Keratinocyte (primary cell): Measurements from ENCODE around the gene SENP1. TPM values are rescaled to one million over a fixed set of nuclear protein-coding genes. Genes with fewer than 3 reads are reported as not detected.

Source experiments
- DNase-seq: peaks from one replicate; pipeline ENCODE4 v3.0.0-alpha.2; 2011; ENCODE audit warnings: low read depth, missing footprints, low spot score
- FAIRE-seq: peaks from 2 replicates; lab custom pipeline; 2011; peaks lifted over from hg19 to GRCh38; lab: Jason Lieb, UNC
- H2AFZ ChIP-seq: 2 replicates; pipeline ENCODE4 v1.6.0; 2012; ENCODE audit warnings: low read length, control low read depth, inconsistent platforms; ENCODE audit not compliant: control insufficient read depth
- H3K27ac ChIP-seq: 2 replicates; pipeline ENCODE4 v1.5.1; 2011; ENCODE audit warnings: low read length; ENCODE audit not compliant: control insufficient read depth, insufficient read depth
- H3K27me3 ChIP-seq: 3 replicates; pipeline ENCODE4 v1.6.0; 2011; ENCODE audit warnings: low read length; ENCODE audit not compliant: control insufficient read depth, insufficient read depth; ENCODE audit errors: extremely low read depth
- H3K36me3 ChIP-seq, 2 experiments: 2 replicates in 1 of 2; 3 replicates in 1 of 2; pipeline ENCODE4 v1.5.1; 2011; ENCODE audit warnings: low read length in 2 of 2, mild to moderate bottlenecking in 1 of 2; ENCODE audit not compliant: control insufficient read depth in 2 of 2, insufficient read depth in 2 of 2; ENCODE audit errors: extremely low read depth in 1 of 2
- H3K4me1 ChIP-seq: 3 replicates; pipeline ENCODE4 v1.5.1; 2011; ENCODE audit warnings: low read length; ENCODE audit not compliant: control insufficient read depth, insufficient read depth; ENCODE audit errors: extremely low read depth
- H3K4me2 ChIP-seq: 3 replicates; pipeline ENCODE4 v1.6.0; 2011; ENCODE audit warnings: low read depth, low read length; ENCODE audit not compliant: control insufficient read depth, insufficient read depth; ENCODE audit errors: extremely low read depth
- H3K4me3 ChIP-seq, 3 experiments: fragments of 200-600 bp in 1 of 3; sonication (generic) in 1 of 3; 2 replicates in 2 of 3; 3 replicates in 1 of 3; pipeline ENCODE4 v1.5.1; 2011 to 2016; ENCODE audit warnings: low read length in 3 of 3, mild to moderate bottlenecking in 3 of 3, control low read depth in 2 of 3, inconsistent platforms in 1 of 3, low read depth in 1 of 3, mixed read lengths in 1 of 3, mixed run types in 1 of 3, moderate library complexity in 1 of 3; ENCODE audit not compliant: control insufficient read depth in 2 of 3, insufficient read depth in 2 of 3; ENCODE audit errors: extremely low read depth in 1 of 3
- H3K79me2 ChIP-seq: 2 replicates; pipeline ENCODE4 v1.6.0; 2012; ENCODE audit warnings: low read length; ENCODE audit not compliant: control insufficient read depth, insufficient read depth
- H3K9ac ChIP-seq: 3 replicates; pipeline ENCODE4 v1.6.0; 2011; ENCODE audit warnings: low read length; ENCODE audit not compliant: control insufficient read depth, insufficient read depth; ENCODE audit errors: extremely low read depth
- H3K9me1 ChIP-seq: 3 replicates; pipeline ENCODE4 v1.6.0; 2011; ENCODE audit warnings: low read length; ENCODE audit not compliant: control insufficient read depth, insufficient read depth; ENCODE audit errors: extremely low read depth
- H3K9me3 ChIP-seq: 2 replicates; pipeline ENCODE4 v1.5.1; 2012; ENCODE audit warnings: low read depth, low read length; ENCODE audit not compliant: control insufficient read depth
- H4K20me1 ChIP-seq: 3 replicates; pipeline ENCODE4 v1.6.0; 2011; ENCODE audit warnings: low read length; ENCODE audit not compliant: control insufficient read depth, insufficient read depth; ENCODE audit errors: extremely low read depth
- CTCF ChIP-seq, 3 experiments: IDR thresholded peaks in 1 of 3; conservative IDR thresholded peaks in 1 of 3; optimal IDR thresholded peaks in 1 of 3; 2 replicates in 2 of 3; 3 replicates in 1 of 3; pipeline versions ENCODE3 to v1.5.1; 2011; ENCODE audit warnings: low read length in 3 of 3, mild to moderate bottlenecking in 3 of 3, moderate library complexity in 2 of 3, control low read depth in 1 of 3, inconsistent platforms in 1 of 3; ENCODE audit not compliant: insufficient read depth in 2 of 3; ENCODE audit errors: extremely low read depth in 1 of 3
- EZH2 ChIP-seq: IDR thresholded peaks from one replicate; pipeline ENCODE4 v1.6.1; 2012; ENCODE audit warnings: inconsistent platforms, mild to moderate bottlenecking, low read length, moderate library complexity
- dilution Hi-C: fragments of 300-500 bp; cut with MboI; formaldehyde crosslinking; loops from one replicate; pipeline ENCODE4 v1.7.0; 2020; ENCODE audit warnings: low sequenced_read_pairs; ENCODE audit not compliant: extremely low pct_ligation_motif_present
- polyA plus RNA-seq, 5 experiments: library from polyadenylated mRNA; depleted of rRNA in 3 of 5; stranded (reverse) in 3 of 5; stranded (forward) in 1 of 5; unstranded in 1 of 5; fragments of >200 nt; gene quantifications; 1 replicate in 1 of 5; 2 replicates in 3 of 5; 3 replicates in 1 of 5; pipeline versions ENCODE4 v1.2.1 to v1.2.3, GENCODE V29; 2011 to 2012; ENCODE audit warnings: missing spikeins in 2 of 5, low read depth in 1 of 5, low replicate concordance in 1 of 5

The SENP1 gene
- polyA plus RNA-seq, 1 donor (not counting 4 experiments of a cell fraction or from before 2014, with no cell fraction given) = 15.4 TPM

GRCh38 chr12:48045965-48046518 lies 59.8 kb downstream of the SENP1 start:
- no peaks in the 10 kb centered on the region for H3K9me1 ChIP-seq
- H3K79me2 ChIP-seq = no peaks in the 10 kb centered on the region
- H3K4me1 ChIP-seq = no peaks in the 10 kb centered on the region
- H3K36me3 ChIP-seq = peaks cover 4 to 5% of the 10 kb centered on the region in 2 experiments
- no peak overlapping the region for H3K27ac ChIP-seq
- dilution Hi-C loops = no loop called here
- no peak overlapping the region for H2AFZ ChIP-seq
- FAIRE-seq (no peak), DNase-seq (no peak)
- H4K20me1 ChIP-seq = no peaks in the 10 kb centered on the region
- TF ChIP-seq EZH2 (no peak), CTCF (optimal IDR thresholded peaks at IDR 0.05 in 1 of 3, IDR thresholded peaks at IDR 0.05 in 1 of 3, conservative IDR thresholded peaks at IDR 0.05 in 1 of 3; ENCODE audit: extremely low read depth in 1 of 3, insufficient read depth in 2 of 3, low read length in 3 of 3) (no peak)
- H3K27me3 ChIP-seq = no peaks in the 10 kb centered on the region
- no peak overlapping the region for H3K4me2 ChIP-seq
- no peaks in the 10 kb centered on the region for H3K9me3 ChIP-seq
- no peak overlapping the region for H3K9ac ChIP-seq
- H3K4me3 ChIP-seq = no peak overlapping the region

GRCh38 chr12:48045061-48045846 lies 60.6 kb downstream of the SENP1 start:
- Histone ChIP-seq H3K4me2 (no peak overlapping the region), H3K9me3 (no peaks in the 10 kb centered on the region), H3K4me1 (no peaks in the 10 kb centered on the region), H3K27ac (no peak overlapping the region), H3K79me2 (no peaks in the 10 kb centered on the region), H3K9ac (no peak overlapping the region), H4K20me1 (no peaks in the 10 kb centered on the region), H3K27me3 (no peaks in the 10 kb centered on the region), H3K36me3 (peaks cover 4 to 5% of the 10 kb centered on the region in 2 experiments), H2AFZ (no peak overlapping the region), H3K4me3 (no peak overlapping the region), H3K9me1 (no peaks in the 10 kb centered on the region)
- FAIRE-seq = no peak
- dilution Hi-C loops = no loop called here
- TF ChIP-seq EZH2 (no peak), CTCF (optimal IDR thresholded peaks at IDR 0.05 in 1 of 3, IDR thresholded peaks at IDR 0.05 in 1 of 3, conservative IDR thresholded peaks at IDR 0.05 in 1 of 3; ENCODE audit: extremely low read depth in 1 of 3, insufficient read depth in 2 of 3, low read length in 3 of 3) (no peak)
- no peak for DNase-seq
